NCI-H1436 treated with DMSO at 0.1 percent for 48 hours (cell line): ENCODE results near the gene ANXA4.
"Not testable (repeated sequence)": the region's sequence is repeated elsewhere in the genome, so short reads cannot be mapped to it uniquely, and the experiment has no call there.

Experiments used
- DNase-seq: peaks from one replicate; lab custom pipeline; 2025; lab: John Stamatoyannopoulos, UW

Gene ANXA4

DNA sequence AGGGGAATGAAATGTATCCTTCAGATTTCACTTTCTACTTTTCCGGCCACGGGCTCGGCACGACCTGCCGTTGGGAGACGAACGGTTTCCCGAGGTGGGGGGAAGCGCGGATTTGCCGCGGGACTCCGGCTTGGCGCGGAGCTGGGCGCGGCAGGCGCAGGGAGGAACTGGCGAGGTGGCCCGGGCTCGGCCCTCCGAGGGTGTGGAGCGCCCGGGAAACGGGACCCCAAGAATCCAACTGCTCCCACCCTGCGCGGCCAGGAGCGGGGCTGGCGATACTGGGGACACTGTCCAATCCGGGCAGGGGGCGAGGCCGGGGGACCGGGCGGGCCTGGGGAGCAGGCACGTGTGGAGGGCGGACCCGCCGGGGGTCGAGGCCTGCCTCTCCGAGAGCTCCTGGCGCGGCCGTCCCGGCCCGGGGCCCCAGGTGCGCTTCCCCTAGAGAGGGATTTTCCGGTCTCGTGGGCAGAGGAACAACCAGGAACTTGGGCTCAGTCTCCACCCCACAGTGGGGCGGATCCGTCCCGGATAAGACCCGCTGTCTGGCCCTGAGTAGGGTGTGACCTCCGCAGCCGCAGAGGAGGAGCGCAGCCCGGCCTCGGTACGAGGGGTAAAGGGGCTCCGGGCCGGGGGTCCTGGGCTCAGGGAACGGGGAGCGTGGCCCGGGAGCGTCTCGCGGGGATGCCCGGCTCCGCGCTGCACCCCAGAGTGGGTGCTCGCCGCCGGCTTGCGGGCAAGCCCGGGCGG, at the start of gene ANXA4:
TSS of gene ANXA4 (plus strand) at position 560 of the 747 bp plus-strand sequence. CDS start 39,432 bp downstream, outside the sequence.
- no peak for DNase-seq

DNA sequence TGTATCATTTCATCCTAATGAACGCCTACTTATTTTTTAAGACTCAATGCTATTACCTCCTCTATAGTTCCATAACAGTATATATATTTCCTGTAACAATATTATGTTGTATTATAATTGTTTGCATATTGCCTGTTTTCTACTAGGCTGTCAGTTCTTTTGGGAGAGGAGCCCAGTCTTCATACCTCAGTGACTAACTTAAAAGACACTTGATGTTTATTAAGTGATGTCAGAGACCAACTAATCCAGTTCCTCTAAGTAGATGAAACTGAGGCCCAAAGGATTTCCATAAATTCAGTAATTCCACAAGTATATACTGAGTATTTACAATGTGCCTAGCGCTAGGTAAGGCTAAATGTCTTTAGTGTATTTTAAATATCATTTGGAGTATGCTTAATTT, 49.5 kb upstream of the ANXA4 start:
- DNase-seq, result no peak

DNA sequence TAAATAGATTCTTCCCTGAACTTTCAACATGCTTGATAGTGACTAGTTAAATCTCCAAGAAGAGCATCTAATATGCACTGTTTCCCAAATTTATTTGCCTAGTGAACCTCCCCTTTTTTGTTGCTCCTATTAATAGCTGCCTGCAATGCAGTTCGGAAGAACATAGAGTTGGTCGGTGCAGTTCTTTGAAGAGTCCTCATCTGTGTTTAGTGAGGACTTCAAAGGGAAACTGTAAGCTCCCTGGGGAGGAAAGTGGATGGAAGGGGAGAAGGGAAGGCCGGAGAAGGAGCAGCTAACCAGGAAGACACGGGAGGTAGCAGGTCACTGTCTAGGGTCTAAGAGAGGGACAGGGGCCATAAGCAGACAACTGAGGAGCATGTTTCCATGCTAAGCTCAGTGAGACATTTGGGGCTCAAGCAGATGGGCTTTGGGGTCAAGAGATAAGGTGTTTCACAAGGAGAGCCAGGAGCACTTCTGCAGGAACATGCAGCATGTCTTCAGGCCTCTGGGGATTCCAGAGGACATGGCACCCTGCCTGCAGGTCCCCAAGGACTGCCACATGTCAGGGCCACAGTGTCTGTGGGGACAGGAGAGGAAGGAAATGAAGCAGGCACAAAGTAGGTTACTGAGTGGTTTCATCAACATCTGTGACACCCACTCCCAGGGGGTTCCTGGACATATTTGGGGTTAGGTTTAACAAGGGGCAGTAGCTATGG, 48.7 kb upstream of the ANXA4 start:
- DNase-seq, result no peak

DNA sequence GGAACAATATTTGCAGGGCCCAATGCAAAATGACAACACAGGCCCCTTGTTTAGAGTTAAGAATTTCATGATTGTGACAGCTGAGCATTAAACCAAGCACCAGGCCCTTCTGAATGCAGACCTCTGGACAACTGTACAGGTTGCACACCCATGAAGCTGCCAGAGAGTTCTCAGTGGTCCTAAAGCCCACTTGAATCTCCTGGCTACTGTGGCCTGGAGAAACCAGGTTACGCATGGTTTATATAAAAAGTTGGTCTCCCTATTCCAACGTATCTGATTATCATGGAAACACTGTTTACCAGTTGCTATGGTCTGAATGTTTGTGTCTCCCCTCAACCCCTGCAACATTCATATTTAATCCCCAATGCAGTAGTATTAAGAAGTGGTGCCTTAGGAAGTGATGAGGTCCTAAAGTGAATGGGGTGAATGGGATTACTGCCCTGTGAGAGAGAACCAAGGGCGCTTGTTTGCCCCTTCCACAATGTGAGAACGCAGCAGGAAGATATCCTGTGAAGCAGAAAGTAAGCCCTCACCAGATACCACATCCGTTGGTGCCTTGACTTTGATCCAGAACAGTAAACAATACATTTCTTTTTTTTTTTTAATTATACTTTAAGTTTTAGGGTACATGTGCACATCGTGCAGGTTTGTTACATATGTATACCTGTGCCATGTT, 48.0 kb upstream of the ANXA4 start:
- no peak for DNase-seq

DNA sequence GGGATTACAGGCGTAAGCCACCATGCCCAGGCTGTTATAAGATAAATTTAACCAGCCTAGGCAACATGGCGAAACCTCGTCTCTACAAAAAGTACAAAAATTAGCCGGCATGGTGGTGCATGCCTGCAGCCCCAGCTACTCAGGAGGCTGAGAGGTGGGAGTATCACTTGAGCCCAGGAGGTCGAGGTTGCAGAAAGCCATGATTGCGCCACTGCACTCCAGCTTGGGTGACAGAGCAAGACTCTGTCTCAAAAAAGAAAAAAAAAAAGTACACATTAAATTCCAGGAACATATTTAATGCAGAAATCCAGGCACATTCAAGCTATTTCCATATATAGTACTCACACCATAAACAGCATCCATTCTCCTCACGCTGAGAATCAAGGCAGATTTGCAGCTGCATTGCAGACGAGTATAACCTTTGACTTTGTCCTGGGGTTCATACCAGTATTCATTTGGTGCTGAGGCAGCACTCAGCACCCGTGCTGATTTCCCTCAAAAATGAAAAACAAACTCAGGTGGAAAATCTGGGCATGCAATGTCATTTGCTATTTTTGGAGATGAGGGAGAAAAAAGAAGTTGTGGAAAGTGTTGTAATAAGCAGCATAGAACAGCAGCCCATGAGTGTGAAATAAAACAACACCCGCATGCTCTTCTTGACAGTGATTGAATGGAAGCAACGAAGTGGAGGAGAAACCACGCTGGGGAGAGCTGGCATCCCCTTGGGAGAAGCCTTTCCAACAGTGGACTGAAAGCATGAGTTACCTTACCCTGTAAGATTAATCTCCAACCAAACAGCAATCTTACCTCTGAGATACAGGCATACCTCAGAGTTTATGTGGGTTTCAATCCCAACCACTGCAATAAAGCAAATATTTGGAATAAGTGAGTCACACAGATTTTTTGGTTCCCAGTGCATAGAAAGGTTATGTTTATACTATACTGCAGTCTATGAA, 46.8 kb upstream of the ANXA4 start:
- DNase-seq, result no peak

DNA sequence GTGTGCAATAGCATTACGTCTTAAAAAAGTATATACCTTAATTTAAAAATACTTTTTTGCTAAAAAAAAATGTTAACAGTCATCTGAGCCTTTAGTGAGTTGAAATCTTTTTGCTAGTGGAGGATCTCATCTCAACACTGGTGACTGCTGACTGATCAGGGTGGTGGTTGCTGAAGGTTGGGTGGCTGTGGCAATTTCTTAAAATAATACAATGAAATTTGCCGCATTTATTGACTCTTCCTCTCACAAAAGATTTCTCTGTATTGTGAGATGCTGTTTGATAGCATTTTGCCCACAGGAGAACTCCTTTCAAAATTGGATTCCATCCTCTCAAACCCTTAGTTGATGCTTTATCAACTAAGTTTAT, 46.1 kb upstream of the ANXA4 start:
- no peak for DNase-seq

DNA sequence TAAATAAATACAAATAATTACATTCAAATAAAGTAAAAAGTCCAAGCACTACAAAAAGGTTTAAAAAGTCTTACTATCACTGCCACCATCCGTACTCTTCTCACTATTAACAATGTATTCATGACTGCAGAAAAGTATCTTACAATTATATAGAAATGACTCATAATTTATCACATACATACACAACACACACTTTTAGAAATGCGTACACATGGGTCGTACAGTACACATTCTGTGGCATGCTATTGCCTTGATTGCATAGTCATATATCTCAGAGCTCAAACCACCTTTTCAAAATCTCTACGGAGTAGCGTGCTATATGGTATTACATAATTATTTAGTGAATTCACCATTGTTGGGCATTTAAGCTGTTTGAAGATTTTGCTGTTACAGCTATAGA, 41.6 kb upstream of the ANXA4 start:
- no peak for DNase-seq

GRCh38 chr2:69701100-69701945, 40.6 kb upstream of the ANXA4 start:
- no peak for DNase-seq

DNA sequence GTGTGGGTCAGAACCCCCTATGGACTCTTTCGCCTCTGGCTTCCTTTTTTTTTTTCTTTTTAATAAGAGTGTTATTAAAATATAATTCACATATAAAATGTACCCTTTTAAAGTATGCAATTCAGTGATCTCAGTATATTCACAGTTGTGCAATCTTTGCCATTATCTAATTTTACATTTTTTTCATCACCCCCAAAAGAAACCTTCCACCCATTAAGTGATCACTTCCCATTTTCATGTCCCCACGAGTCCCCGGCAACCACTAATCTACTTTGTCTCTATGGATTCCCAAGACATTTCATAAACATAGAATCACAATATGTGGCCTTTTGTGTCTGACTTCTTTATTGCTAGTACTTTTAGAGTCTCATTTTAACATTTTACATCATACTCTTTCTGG, 38.7 kb upstream of the ANXA4 start:
- no peak for DNase-seq

DNA sequence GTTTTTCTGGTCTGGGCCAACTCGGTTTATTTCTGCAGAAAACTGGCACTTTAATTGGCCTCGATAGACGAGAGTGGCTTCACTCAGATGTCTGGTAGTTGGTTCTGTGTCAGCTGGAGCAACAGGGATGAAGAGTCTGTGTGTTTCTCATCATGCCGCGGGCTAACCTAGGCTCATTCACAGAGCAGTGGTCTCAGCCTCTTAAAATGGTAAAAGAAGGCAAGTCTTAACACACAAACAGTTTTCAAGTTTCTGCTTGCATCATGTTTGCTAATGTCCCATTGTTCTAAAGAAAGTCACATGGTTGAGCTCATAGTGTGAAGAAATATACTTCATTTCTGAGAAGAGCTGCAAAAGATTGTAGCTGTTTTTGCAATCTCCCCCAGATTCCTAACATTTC, 37.5 kb upstream of the ANXA4 start:
- DNase-seq, result no peak

DNA sequence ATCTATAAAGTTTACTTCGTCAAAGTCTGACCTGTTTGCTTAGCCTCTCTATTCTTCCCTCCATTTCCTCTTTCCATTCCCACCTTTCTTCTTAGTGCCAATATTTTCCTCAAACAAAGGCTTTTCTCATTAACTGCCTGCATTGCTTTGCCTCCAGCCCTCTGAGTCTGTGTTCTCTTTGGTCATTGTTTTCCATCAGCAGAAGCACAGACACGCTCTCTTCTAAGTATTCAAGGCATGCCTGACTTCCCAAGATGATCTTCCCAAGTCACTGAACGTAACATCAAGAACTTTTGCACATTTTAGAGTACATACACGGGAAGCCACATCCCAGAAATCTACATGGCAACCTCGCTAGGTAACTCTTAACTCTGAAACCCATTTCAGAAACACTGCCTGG, 32.6 kb upstream of the ANXA4 start:
- no peak for DNase-seq

DNA sequence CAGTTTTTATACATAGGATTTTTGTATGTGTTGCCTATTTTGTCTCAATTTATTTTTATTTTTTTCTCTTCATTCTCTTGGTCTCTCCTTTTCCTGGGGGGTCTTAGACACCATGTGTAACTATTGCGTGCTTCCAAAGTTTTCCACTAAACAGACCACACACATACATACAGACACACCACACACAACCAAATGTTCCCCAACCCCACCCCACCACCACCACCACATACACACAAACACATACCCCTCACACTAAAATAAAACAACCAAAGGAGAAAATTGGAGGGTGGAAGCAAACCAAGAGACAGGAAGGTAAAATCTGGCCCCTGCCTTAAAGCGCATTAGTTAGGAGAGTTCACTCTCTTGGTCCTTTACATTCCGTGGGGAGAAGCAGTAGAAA, 30.0 kb upstream of the ANXA4 start:
- no peak for DNase-seq

DNA sequence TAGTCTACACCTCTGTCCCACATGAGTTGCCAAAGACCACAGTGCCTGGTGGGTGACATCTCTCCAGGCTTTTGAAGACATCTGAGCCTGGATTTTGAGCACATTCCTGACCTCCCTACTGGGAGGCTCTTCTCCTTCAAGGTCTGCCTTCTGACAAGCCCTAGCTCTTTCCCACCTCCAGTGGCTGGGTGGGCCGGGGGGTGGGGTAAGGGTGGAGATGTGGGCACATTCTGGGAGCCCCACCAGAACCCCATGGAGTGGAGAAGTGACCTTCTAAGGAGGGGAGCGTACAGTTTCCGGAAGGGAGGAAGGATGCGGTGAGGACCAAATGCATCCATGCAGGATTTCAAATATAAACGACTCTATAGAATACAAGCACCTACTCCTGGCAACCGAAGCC, 27.9 kb upstream of the ANXA4 start:
- no peak for DNase-seq

GRCh38 chr2:69714539-69715220, 27.3 kb upstream of the ANXA4 start:
- DNase-seq, result not testable (repeated sequence)

DNA sequence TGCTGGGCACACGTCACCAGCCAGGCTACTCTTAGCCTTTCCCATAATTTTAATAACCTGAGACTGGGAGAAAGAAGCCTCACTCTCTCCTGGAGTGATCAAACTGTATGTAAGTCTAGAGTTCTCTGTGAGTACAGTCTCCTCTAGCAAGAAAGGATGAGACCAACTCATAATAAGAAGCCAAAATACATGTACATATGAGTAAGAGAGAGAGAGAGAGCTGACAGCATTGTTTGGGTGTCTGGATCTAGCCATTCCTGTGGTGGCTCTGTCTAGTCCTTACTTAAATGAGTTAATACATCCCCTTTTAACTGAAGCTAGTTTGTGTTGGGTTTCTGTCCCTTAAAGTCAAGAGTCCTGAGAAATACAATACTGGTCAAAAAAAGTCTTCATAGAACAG, 26.0 kb upstream of the ANXA4 start:
- no peak for DNase-seq

DNA sequence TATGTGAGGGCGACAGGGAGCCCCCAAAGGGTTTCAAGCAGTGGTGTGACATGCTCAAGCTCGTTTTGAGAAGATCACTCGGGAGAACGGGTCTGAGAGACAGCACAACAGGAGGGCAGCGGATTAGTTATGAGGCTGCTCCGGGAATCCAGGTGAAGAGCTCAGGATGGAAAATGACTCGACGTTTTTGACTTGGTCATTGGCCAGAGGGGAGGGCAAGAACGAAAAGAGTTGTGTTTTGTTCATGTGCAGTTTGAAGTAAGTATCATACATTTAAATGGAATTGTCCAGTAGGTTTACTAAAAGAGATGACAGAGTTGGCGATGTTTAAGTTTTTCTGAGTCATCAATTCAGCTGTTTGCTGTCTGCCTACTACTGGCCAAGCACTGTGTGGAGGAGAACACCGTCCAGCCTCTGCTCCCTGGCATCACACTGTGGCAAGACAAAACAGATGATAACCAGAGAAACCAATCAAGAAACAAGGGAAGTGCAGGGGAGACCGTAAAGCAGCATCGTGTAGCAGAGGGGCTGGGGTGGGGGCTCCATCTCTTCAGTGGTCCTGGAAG, 25.3 kb upstream of the ANXA4 start:
- DNase-seq, result no peak

DNA sequence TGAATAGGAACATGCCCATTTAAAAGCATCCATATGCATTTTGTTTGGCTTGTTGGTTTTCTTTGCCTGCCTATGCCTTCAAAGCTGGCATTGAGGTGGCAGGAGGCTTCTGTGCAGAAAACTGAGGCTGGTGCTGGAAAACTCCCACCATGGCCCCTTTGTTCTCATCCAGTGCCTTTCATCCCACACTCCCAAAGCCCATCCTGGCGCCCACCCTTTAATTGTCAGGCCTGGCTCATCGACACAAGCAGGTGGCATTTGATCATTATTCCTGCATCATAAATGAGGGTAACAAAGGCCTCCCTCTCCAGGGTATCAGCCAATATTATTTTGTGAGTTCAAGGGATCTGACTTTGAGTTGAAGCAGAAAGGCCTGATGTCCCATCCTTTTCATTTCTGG, 24.7 kb upstream of the ANXA4 start:
- no peak for DNase-seq

DNA sequence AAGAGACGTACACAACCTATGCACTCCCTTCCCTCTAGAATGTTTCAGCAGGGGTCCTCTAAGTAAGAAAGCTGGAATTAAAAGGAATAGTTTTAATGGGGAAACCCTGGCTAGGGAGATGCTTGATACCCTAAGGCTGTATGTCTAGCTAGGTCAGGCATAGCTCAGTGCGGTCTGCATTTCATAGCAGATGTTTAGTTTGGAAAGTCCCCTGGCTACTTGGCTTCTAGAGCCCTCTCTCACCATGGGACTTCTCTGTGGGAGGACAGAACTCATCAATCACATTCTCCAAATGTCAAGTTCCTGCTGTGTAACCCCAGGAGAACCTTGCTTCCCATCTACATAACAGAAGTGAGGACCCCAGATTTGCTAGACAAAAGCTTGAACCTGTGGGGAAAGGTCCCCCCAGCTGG, 24.1 kb upstream of the ANXA4 start:
- DNase-seq, result no peak

- no peak for DNase-seq
Measured at GRCh38 chr2:69718338-69718965, 23.5 kb upstream of the ANXA4 start.

- no peak for DNase-seq
Measured at GRCh38 chr2:69720404-69720803, 21.5 kb upstream of the ANXA4 start.
